ENCODE results near the gene ACTC1. TPM values are rescaled to one million over a fixed set of nuclear protein-coding genes. Genes with fewer than 3 reads are reported as not detected.
A peak's percentile ranks its signal among the peaks of the same experiment; 100 is the strongest.

The ACTC1 gene
- total RNA-seq, 1 experiment from 2014 or later: not detected

- Histone ChIP-seq H3K4me3 (ENCODE audit: low read depth in 2 of 2, low read length in 2 of 2) (no peak overlapping the region), H3K4me1 (ENCODE audit: control insufficient read depth, insufficient read depth, low read length) (no peaks in the 10 kb centered on the region), H3K27ac (ENCODE audit: low read length) (no peak overlapping the region), H3K36me3 (ENCODE audit: control insufficient read depth, insufficient read depth, low read length) (no peaks in the 10 kb centered on the region), H3K9me3 (ENCODE audit: control insufficient read depth, insufficient read depth, low read depth, low read length) (no peaks in the 10 kb centered on the region), H3K27me3 (ENCODE audit: control insufficient read depth, insufficient read depth, low read length) (no peaks in the 10 kb centered on the region)
- no peak for TF ChIP-seq POLR2AphosphoS5 (IDR thresholded peaks at IDR 0.05; ENCODE audit: low read depth, low read length)
- no peak for TF ChIP-seq CTCF (IDR thresholded peaks at IDR 0.05)
- TF ChIP-seq, protein P1, sequence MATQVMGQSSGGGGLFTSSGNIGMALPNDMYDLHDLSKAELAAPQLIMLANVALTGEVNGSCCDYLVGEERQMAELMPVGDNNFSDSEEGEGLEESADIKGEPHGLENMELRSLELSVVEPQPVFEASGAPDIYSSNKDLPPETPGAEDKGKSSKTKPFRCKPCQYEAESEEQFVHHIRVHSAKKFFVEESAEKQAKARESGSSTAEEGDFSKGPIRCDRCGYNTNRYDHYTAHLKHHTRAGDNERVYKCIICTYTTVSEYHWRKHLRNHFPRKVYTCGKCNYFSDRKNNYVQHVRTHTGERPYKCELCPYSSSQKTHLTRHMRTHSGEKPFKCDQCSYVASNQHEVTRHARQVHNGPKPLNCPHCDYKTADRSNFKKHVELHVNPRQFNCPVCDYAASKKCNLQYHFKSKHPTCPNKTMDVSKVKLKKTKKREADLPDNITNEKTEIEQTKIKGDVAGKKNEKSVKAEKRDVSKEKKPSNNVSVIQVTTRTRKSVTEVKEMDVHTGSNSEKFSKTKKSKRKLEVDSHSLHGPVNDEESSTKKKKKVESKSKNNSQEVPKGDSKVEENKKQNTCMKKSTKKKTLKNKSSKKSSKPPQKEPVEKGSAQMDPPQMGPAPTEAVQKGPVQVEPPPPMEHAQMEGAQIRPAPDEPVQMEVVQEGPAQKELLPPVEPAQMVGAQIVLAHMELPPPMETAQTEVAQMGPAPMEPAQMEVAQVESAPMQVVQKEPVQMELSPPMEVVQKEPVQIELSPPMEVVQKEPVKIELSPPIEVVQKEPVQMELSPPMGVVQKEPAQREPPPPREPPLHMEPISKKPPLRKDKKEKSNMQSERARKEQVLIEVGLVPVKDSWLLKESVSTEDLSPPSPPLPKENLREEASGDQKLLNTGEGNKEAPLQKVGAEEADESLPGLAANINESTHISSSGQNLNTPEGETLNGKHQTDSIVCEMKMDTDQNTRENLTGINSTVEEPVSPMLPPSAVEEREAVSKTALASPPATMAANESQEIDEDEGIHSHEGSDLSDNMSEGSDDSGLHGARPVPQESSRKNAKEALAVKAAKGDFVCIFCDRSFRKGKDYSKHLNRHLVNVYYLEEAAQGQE (IDR thresholded peaks at IDR 0.05; ENCODE audit: insufficient read depth in 1 of 2, low read depth in 2 of 2, low read length in 1 of 2): no peak
- no peak for TF ChIP-seq SIN3A (IDR thresholded peaks at IDR 0.05; ENCODE audit: borderline replicate concordance, insufficient read depth, low read depth, low read length)
- TF ChIP-seq TCF7L2 (IDR thresholded peaks at IDR 0.05; ENCODE audit: low read depth, low read length): no peak
- DNase-seq (ENCODE audit: low read depth, low spot score) (no peak), ATAC-seq (no peak)
- no TSS peak for BruUV-seq (replicated peaks)
- CTCF ChIA-PET: no interaction called here
- POLR2A ChIA-PET: no interaction called here
- in situ Hi-C loops (cut with HindIII; ENCODE audit: low pct_unique_long_range_greater_than_20kb, low sequenced_read_pairs) (no loop called here), intact Hi-C loops (cut with micrococcal nuclease; ENCODE audit: unreplicated experiment) (no loop called here)
Measured at GRCh38 chr15:34838282-34838681, 42.9 kb upstream of the ACTC1 start.

DNA sequence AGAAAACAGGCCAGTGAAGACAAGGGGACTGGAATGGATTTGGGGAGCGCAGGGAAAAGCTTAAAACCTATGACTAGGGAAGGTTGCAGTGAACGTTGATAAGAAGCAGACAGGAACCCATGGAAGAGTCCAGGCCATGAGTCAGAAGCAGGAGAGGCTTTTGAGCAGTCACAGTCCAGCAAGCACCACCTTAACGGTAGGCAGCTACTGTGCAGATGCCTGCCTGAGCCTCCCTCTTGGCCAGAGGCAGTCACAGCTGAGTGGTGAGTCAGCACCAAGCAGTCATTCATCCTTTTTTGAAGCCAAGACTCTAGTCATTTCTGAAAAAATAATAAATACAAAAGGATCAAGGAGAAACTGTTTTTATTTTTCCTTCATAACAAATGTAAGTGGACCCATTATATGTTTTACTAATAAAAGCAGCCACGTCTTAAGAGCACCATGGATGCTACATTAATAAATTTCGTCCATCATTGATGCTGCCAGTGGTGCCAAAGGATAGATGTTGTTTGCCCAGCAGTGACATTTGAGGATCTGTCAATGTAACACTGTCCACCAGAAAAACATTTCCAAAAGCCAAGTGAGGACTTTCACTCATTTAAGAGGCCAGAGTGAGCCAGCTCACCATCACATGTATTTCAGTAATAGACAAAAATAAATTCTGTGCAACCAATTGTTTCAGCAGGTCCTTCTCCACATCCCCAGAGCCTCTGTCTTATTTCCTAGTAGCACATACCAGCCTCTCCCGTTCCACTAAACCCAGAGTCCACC lies 42.1 kb upstream of the ACTC1 start:
- intact Hi-C loops (cut with micrococcal nuclease; ENCODE audit: unreplicated experiment): no loop called here

More for the DNA sequence above, 42.1 kb upstream of the ACTC1 start:
- no peaks in the 10 kb centered on the region for H3K36me3 ChIP-seq (ENCODE audit: control insufficient read depth, insufficient read depth, low read length)
- H3K27ac ChIP-seq (ENCODE audit: low read length): no peak overlapping the region
- no peaks in the 10 kb centered on the region for H3K27me3 ChIP-seq (ENCODE audit: control insufficient read depth, insufficient read depth, low read length)
- peak; percentile 84 for ATAC-seq
- ChIA-PET CTCF (no interaction called here), POLR2A (no interaction called here)
- TF ChIP-seq POLR2AphosphoS5 (IDR thresholded peaks at IDR 0.05; ENCODE audit: low read depth, low read length): no peak
- TF ChIP-seq SIN3A (IDR thresholded peaks at IDR 0.05; ENCODE audit: borderline replicate concordance, insufficient read depth, low read depth, low read length): no peak
- TF ChIP-seq TCF7L2 (IDR thresholded peaks at IDR 0.05; ENCODE audit: low read depth, low read length): no peak
- no peaks in the 10 kb centered on the region for H3K4me1 ChIP-seq (ENCODE audit: control insufficient read depth, insufficient read depth, low read length)
- BruUV-seq (replicated peaks): no TSS peak
- H3K9me3 ChIP-seq (ENCODE audit: control insufficient read depth, insufficient read depth, low read depth, low read length): no peaks in the 10 kb centered on the region
- in situ Hi-C loops (cut with HindIII; ENCODE audit: low pct_unique_long_range_greater_than_20kb, low sequenced_read_pairs): no loop called here
- DNase-seq (ENCODE audit: low read depth, low spot score): no peak
- H3K4me3 ChIP-seq (ENCODE audit: low read depth in 2 of 2, low read length in 2 of 2): no peak overlapping the region

Measured in Panc1 (cell line).